ENCODE data around the gene NINJ2.

DNA sequence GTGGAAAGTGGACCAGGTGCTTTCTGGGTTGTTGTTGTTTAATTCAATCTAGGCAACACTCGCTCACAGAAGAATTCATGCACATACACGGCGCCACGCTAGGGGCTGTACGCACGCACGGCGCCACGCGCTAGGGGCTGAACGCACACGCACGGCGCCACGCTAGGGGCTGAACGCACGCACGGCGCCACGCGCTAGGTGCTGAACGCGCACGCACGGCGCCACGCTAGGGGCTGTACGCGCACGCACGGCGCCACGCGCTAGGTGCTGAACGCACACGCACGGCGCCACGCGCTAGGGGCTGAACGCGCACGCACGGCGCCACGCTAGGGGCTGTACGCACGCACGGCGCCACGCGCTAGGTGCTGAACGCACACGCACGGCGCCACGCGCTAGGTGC is 54.3 kb downstream of the NINJ2 start:
- TF ChIP-seq, protein P1, sequence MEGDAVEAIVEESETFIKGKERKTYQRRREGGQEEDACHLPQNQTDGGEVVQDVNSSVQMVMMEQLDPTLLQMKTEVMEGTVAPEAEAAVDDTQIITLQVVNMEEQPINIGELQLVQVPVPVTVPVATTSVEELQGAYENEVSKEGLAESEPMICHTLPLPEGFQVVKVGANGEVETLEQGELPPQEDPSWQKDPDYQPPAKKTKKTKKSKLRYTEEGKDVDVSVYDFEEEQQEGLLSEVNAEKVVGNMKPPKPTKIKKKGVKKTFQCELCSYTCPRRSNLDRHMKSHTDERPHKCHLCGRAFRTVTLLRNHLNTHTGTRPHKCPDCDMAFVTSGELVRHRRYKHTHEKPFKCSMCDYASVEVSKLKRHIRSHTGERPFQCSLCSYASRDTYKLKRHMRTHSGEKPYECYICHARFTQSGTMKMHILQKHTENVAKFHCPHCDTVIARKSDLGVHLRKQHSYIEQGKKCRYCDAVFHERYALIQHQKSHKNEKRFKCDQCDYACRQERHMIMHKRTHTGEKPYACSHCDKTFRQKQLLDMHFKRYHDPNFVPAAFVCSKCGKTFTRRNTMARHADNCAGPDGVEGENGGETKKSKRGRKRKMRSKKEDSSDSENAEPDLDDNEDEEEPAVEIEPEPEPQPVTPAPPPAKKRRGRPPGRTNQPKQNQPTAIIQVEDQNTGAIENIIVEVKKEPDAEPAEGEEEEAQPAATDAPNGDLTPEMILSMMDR (conservative IDR thresholded peaks at IDR 0.05 in 1 of 2, IDR thresholded peaks at IDR 0.05 in 1 of 2; ENCODE audit: extremely low read depth in 1 of 2, insufficient read depth in 1 of 2, low read depth in 1 of 2, low read length in 2 of 2) = no peak
- no peak for TF ChIP-seq EZH2 (IDR thresholded peaks at IDR 0.05; ENCODE audit: borderline replicate concordance, low read length)

Measured in mammary epithelial cell (primary cell).